HL-60 (cell line): ENCODE measurements around the gene EXOG.

Experiments
- DNase-seq, 2 experiments: peaks; one replicate each; pipeline ENCODE4 v3.0.0-alpha.2; 2010 to 2020; ENCODE audit warnings: low read depth in 1 of 2, low spot score in 1 of 2
- H3K27ac ChIP-seq: fragments of 250-450 bp; sonication (Bioruptor Pico); replicated peaks from 2 replicates; pipeline ENCODE4 v1.5.1; 2020; ENCODE audit warnings: mild to moderate bottlenecking, moderate library complexity
- H3K27me3 ChIP-seq: fragments of 250-450 bp; sonication (Bioruptor Pico); 2 replicates; pipeline ENCODE4 v1.5.1; 2021; ENCODE audit warnings: mild to moderate bottlenecking, moderate library complexity; ENCODE audit not compliant: insufficient read depth, poor library complexity, severe bottlenecking
- H3K4me3 ChIP-seq: replicated peaks from 2 replicates; pipeline ENCODE4 v1.5.1; 2011; ENCODE audit warnings: mild to moderate bottlenecking, control low read depth, low read length; ENCODE audit not compliant: insufficient read depth
- GABPA ChIP-seq: IDR thresholded peaks from 2 replicates; pipeline ENCODE4 v1.6.1; 2012; ENCODE audit warnings: low read depth
- POLR2AphosphoS5 ChIP-seq: IDR thresholded peaks from 2 replicates; pipeline ENCODE4 v1.6.1; 2012; ENCODE audit warnings: low read depth
- REST ChIP-seq: IDR thresholded peaks from 2 replicates; pipeline ENCODE4 v1.6.1; 2012; ENCODE audit warnings: low read depth; ENCODE audit not compliant: insufficient replicate concordance
- SPI1 ChIP-seq: IDR thresholded peaks from 2 replicates; pipeline ENCODE4 v1.6.1; 2012; ENCODE audit warnings: low read depth, mild to moderate bottlenecking, borderline replicate concordance
- TF ChIP-seq, protein P1 (sequence below): IDR thresholded peaks from one replicate; pipeline ENCODE4 v1.5.1; 2011; ENCODE audit warnings: low read length, control low read depth, inconsistent platforms; ENCODE audit not compliant: insufficient read depth

The EXOG gene

DNA sequence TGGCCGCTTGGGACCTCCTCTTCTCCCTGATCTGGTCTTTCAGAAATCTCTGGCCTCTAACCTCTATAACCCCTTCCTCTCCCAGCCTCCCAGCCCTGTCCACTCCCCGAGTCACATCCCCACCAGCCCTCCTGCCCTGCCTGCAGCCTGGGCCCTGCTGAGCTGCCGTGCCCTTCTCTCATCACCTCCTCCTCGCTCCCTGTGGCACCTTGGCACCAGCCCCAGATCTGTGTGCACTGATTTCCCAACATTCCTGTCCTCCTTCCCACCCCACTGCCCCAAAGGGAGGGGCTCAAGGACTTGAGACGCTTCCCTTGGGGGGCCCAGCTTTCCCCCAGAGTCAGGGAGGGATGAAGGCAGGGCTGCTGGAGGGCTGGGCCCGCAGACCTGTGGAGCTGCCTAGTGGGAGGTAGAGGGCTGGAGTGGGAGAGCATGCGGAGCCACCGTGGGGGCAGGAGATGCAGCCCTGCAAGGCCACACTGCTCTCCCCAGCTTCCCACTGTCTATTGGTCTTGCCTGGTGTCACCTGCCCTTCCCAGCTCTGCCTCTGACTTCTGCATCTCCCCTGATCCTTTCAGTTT is 42.7 kb downstream of the EXOG start:
- no peak for DNase-seq
- Histone ChIP-seq H3K4me3 (no peak overlapping the region), H3K27ac (no peak overlapping the region), H3K27me3 (no peaks in the 10 kb centered on the region)
- TF ChIP-seq, protein P1, sequence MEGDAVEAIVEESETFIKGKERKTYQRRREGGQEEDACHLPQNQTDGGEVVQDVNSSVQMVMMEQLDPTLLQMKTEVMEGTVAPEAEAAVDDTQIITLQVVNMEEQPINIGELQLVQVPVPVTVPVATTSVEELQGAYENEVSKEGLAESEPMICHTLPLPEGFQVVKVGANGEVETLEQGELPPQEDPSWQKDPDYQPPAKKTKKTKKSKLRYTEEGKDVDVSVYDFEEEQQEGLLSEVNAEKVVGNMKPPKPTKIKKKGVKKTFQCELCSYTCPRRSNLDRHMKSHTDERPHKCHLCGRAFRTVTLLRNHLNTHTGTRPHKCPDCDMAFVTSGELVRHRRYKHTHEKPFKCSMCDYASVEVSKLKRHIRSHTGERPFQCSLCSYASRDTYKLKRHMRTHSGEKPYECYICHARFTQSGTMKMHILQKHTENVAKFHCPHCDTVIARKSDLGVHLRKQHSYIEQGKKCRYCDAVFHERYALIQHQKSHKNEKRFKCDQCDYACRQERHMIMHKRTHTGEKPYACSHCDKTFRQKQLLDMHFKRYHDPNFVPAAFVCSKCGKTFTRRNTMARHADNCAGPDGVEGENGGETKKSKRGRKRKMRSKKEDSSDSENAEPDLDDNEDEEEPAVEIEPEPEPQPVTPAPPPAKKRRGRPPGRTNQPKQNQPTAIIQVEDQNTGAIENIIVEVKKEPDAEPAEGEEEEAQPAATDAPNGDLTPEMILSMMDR, result no peak
- TF ChIP-seq POLR2AphosphoS5 (no peak), SPI1 (no peak), REST (no peak), GABPA (no peak)

- no peak for DNase-seq
- Histone ChIP-seq H3K4me3 (no peak overlapping the region), H3K27me3 (peaks cover 3% of the 10 kb centered on the region), H3K27ac (no peak overlapping the region)
- TF ChIP-seq, protein P1, result no peak
- TF ChIP-seq REST (no peak), SPI1 (no peak), GABPA (no peak), POLR2AphosphoS5 (no peak)
Observed at GRCh38 chr3:38541806-38542205, 45.7 kb downstream of the EXOG start.

DNA sequence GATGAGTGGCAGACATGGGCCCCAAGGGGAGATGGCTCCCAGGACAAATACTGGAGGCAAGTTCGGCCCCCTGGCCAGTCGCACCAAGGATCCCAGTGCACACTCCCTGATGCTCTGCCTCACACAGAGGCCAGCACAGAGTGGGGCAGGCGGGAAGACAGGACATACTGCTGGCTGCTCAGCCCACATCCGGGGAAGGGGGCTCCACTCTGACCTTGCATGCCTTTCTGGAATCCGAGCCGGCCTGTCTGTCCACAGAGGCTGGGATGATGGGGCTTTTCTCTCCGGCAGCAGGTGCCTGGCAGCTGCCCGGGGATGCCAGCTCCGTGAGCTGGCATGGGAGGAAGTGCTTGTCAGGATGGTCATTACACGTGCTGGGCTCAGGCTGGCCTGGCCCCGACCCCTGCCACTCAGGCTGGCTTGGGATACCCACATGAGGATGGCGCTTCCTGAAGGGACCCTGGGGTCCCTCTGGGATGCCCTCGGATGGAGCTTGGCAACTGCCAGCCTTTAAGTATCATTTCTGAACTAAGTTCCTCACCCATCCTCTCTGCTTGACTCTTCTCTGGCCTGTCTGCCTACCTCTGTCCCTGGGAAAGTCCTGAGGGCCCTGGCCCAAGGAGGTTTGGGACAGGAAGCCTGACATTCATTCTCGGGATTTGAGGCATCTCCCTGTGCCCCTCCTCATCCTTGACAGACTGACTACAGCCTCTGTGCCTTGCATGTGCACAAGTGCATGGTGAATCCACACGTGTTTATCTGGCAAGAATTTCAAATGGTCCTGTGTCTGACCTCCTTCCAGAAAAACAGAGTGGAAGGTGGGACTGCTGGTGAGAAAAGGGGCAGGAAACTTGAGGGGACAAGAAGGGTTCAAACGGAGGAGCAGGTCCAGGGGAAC is 46.5 kb downstream of the EXOG start:
- H3K27me3 ChIP-seq, result peaks cover 3% of the 10 kb centered on the region
- DNase-seq, result no peak
- H3K27ac ChIP-seq, result no peak overlapping the region
- no peak overlapping the region for H3K4me3 ChIP-seq
- no peak for TF ChIP-seq POLR2AphosphoS5
- TF ChIP-seq, protein P1, result no peak
- TF ChIP-seq SPI1, result no peak
- no peak for TF ChIP-seq REST
- TF ChIP-seq GABPA, result no peak
